Spinal cord (tissue), 10 donors: ENCODE measurements around the gene KCNMB4. TPM values are rescaled to one million over a fixed set of nuclear protein-coding genes. Genes with fewer than 3 reads are reported as not detected.
A peak's percentile ranks its signal among the peaks of the same experiment; 100 is the strongest.
"Not testable (repeated sequence)": the region's sequence is repeated elsewhere in the genome, so short reads cannot be mapped to it uniquely, and the experiment has no call there.

Experiments used
- DNase-seq, 6 donors: peaks; one replicate each; pipeline versions ENCODE4 v3.0.0 to v3.0.0-alpha.2; 2013 to 2015; ENCODE audit warnings: low spot score in 6 of 6, low read depth in 4 of 6
- H3K27ac ChIP-seq: one replicate; pipeline ENCODE4 v1.5.1; 2013; ENCODE audit warnings: low read depth, low read length, control low read depth
- H3K27me3 ChIP-seq: one replicate; pipeline ENCODE4 v1.6.1; 2013; ENCODE audit warnings: low read length; ENCODE audit not compliant: control insufficient read depth, insufficient read depth
- H3K36me3 ChIP-seq: one replicate; pipeline ENCODE4 v1.6.1; 2013; ENCODE audit warnings: low read length; ENCODE audit not compliant: control insufficient read depth, insufficient read depth
- H3K4me1 ChIP-seq: one replicate; pipeline ENCODE4 v1.6.1; 2013; ENCODE audit warnings: low read length; ENCODE audit not compliant: control insufficient read depth, insufficient read depth
- H3K4me3 ChIP-seq: one replicate; pipeline ENCODE4 v1.5.1; 2013; ENCODE audit warnings: low read depth, low read length, control low read depth
- H3K9me3 ChIP-seq: one replicate; pipeline ENCODE4 v1.6.1; 2013; ENCODE audit warnings: low read length; ENCODE audit not compliant: control insufficient read depth, insufficient read depth
- WGBS: methylation state at CpG from one replicate; pipeline ENCODE4 v1.1.5; 2013; ENCODE audit warnings: missing lambda C conversion rate; ENCODE audit not compliant: insufficient coverage; 5-methylcytosine and 5-hydroxymethylcytosine counted together
- polyA plus RNA-seq, 2 donors: library from polyadenylated mRNA; unstranded; fragments of 120-200 nt; gene quantifications; one replicate each; pipeline ENCODE4 v1.2.1, GENCODE V29; 2013; ENCODE audit not compliant: insufficient read length in 2 of 2
- total RNA-seq, 2 donors: library from RNA; depleted of rRNA in 1 of 2; stranded (reverse); fragments of 120-200 nt in 1 of 2; fragments of >200 nt in 1 of 2; gene quantifications; one replicate each; pipeline versions ENCODE4 v1.2.3 to v1.2.4, GENCODE V29; 2013 to 2014
- donor health status: healthy.

The KCNMB4 gene
- total and polyA plus RNA-seq, 4 donors, result 14.0 to 42.1 (median 30.5) TPM

DNA sequence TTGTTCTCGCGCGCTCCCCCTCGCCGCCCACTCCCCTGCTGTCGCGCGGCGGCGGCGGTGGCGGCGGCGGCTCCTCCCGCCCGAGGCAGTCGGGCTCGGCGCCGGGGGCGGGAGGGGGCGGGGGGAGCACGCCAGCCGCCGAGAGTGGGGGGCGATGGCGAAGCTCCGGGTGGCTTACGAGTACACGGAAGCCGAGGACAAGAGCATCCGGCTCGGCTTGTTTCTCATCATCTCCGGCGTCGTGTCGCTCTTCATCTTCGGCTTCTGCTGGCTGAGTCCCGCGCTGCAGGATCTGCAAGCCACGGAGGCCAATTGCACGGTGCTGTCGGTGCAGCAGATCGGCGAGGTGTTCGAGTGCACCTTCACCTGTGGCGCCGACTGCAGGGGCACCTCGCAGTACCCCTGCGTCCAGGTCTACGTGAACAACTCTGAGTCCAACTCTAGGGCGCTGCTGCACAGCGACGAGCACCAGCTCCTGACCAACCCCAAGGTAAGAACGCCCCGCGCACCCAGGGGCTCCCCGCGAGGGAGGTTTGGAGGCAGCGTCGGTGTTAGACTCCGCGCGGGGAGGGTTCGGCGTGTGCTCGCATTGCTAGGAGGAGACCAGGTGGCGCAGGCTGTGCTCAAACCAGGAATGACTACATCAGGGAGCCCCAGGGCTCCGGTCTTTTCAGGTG lies 629 bp downstream of the KCNMB4 start:
- H3K27ac ChIP-seq, result peak overlapping the region; percentile 64

GRCh38 chr12:70367258-70368141 lies 1.4 kb downstream of the KCNMB4 start:
- peak overlapping the region; percentile 64 for H3K27ac ChIP-seq

More for the DNA sequence above, 629 bp downstream of the KCNMB4 start:
- H3K9me3 ChIP-seq, result no peaks in the 10 kb centered on the region
- H3K27me3 ChIP-seq, result peaks cover 15% of the 10 kb centered on the region
- H3K4me1 ChIP-seq, result peaks cover 17% of the 10 kb centered on the region
- no peaks in the 10 kb centered on the region for H3K36me3 ChIP-seq
- peak in 4 of 6 donors; percentile 28 to 84 (median 62) for DNase-seq
- peak overlapping the region; percentile 82 for H3K4me3 ChIP-seq
- WGBS, result under 1% methylated on average over 66 of the region's 69 CpGs

GRCh38 chr12:70372881-70373280 lies 6.8 kb downstream of the KCNMB4 start:
- Histone ChIP-seq H3K27ac (no peak overlapping the region), H3K27me3 (no peaks in the 10 kb centered on the region), H3K4me1 (no peaks in the 10 kb centered on the region), H3K36me3 (no peaks in the 10 kb centered on the region), H3K4me3 (no peak overlapping the region), H3K9me3 (no peaks in the 10 kb centered on the region)
- WGBS, result 100% methylated on average over 1 of the region's 3 CpGs
- no peak for DNase-seq

More at GRCh38 chr12:70367258-70368141, 1.4 kb downstream of the KCNMB4 start:
- Histone ChIP-seq H3K4me1 (peaks cover 17% of the 10 kb centered on the region), H3K9me3 (no peaks in the 10 kb centered on the region), H3K36me3 (no peaks in the 10 kb centered on the region), H3K4me3 (peak overlapping the region; percentile 82), H3K27me3 (peaks cover 15% of the 10 kb centered on the region)
- WGBS, result 0% methylated on average over 16 of the region's 21 CpGs
- DNase-seq, result peak in 4 of 6 donors; percentile 11 to 37 (median 24)

GRCh38 chr12:70379846-70380245 lies 13.8 kb downstream of the KCNMB4 start:
- H3K4me1 ChIP-seq, result no peaks in the 10 kb centered on the region
- no peak for DNase-seq
- no peak overlapping the region for H3K27ac ChIP-seq
- no peaks in the 10 kb centered on the region for H3K36me3 ChIP-seq
- no peak overlapping the region for H3K4me3 ChIP-seq
- WGBS, result no CpG with 5 or more reads among the region's 1 CpG
- peaks cover 9% of the 10 kb centered on the region for H3K9me3 ChIP-seq
- no peaks in the 10 kb centered on the region for H3K27me3 ChIP-seq

DNA sequence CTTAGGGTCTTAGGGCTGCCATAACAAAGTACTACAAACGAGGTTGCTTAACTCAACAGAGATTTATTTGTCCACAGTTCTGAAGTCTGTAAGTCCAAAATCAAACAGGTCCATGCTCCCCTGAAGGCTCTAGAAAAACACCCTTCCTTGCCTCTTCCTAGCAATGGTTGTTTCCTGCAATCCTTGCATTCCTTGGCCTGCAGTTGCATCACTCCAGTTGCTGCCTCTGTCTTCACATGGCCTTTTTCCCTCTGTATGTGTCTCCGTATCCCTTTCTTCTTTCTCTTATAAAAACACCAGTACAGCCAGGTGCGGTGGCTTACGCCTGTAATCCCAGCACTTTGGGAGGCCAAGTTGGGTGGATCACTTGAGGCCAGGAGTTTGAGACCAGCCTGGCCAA lies 17.4 kb downstream of the KCNMB4 start:
- H3K4me3 ChIP-seq, result no peak overlapping the region
- H3K9me3 ChIP-seq, result peaks cover 9% of the 10 kb centered on the region
- H3K36me3 ChIP-seq, result no peaks in the 10 kb centered on the region
- DNase-seq, result no peak
- H3K27ac ChIP-seq, result no peak overlapping the region
- no peaks in the 10 kb centered on the region for H3K4me1 ChIP-seq
- H3K27me3 ChIP-seq, result no peaks in the 10 kb centered on the region
- 93% methylated on average over 4 of the region's 4 CpGs for WGBS

DNA sequence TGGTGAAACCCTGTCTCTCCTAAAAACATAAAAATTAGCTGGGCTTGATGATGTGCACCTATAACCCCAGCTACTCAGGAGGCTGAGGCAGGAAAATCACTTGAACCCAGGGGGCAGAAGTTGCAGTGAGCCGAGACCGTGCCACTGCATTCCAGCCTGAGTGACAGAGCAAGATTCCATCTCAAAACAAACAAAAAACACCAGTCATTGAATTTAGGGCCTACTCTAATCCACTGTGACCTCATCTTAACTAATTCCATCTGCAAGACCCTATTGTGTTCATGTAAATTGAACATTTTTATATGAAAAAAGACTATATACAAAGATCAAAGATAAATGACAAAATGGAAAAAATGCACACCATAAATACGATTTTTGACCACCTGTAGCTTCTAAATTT lies 17.8 kb downstream of the KCNMB4 start:
- Histone ChIP-seq H3K36me3 (no peaks in the 10 kb centered on the region), H3K9me3 (peaks cover 5% of the 10 kb centered on the region), H3K27me3 (no peaks in the 10 kb centered on the region), H3K4me3 (no peak overlapping the region), H3K27ac (no peak overlapping the region), H3K4me1 (no peaks in the 10 kb centered on the region)
- DNase-seq, result no peak
- 93% methylated on average over 2 of the region's 3 CpGs for WGBS

DNA sequence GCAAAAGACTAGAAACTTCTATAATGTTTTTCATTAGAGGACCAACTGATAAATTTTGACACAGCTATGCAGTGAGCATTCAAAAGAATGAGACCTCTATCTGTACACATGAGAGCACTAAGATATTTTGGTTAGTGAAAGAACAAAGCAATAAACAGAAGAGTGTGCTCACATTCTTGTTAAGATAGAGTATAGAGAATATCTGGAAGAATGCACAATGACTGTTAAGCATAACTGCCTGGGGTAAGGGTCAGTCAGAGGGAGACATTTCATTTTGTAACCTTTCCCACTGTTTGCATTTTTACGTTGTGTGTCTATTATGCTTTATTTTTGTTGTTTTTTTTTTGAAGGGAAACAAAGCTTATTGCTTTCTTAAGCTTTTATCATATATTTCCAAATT lies 20.7 kb downstream of the KCNMB4 start:
- no peak overlapping the region for H3K27ac ChIP-seq
- no CpG with 5 or more reads among the region's 1 CpG for WGBS
- H3K4me3 ChIP-seq, result no peak overlapping the region
- peaks cover 3% of the 10 kb centered on the region for H3K9me3 ChIP-seq
- no peaks in the 10 kb centered on the region for H3K27me3 ChIP-seq
- H3K36me3 ChIP-seq, result no peaks in the 10 kb centered on the region
- H3K4me1 ChIP-seq, result no peaks in the 10 kb centered on the region
- no peak for DNase-seq

DNA sequence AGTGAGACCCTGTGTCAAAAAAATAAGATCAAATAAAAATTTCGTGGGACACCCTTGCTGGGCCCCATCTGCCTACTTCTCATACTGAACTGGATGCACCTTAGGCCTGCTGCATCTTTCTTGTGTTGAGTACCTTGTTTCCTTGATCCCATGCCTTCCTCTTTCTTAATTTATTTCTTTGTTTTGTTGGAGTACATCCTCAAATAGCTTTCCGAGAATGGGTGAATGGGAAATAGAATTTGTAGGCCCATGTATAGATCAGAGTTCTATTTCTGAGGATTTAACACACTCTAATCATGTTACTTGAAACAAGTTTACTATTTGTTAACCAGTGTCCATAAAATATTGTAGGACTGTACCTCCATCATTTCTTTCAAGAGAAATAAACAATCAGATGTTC lies 23.6 kb downstream of the KCNMB4 start:
- no peak for DNase-seq
- peaks cover 3% of the 10 kb centered on the region for H3K9me3 ChIP-seq
- H3K27me3 ChIP-seq, result no peaks in the 10 kb centered on the region
- no CpG with 5 or more reads among the region's 2 CpGs for WGBS
- H3K36me3 ChIP-seq, result no peaks in the 10 kb centered on the region
- no peak overlapping the region for H3K27ac ChIP-seq
- H3K4me1 ChIP-seq, result no peaks in the 10 kb centered on the region
- H3K4me3 ChIP-seq, result no peak overlapping the region

DNA sequence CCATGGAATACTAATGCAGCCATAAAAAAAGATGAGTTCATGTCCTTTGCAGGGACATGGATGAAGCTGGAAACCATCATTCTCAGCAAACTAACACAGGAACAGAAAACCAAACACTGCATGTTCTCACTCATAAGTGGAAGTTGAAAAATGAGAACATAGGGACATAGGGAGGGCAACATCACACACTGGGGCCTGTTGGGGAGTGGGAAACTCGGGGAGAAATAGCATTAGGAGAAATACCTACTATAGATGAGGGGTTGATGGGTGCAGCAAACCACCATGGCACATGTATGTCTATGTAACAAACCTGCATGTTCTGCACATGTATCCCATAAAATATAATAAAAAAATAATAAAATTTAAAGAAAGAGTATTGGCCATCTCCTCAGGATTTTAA lies 26.5 kb downstream of the KCNMB4 start:
- WGBS, result no CpG with 5 or more reads among the region's 1 CpG
- H3K9me3 ChIP-seq, DNase-seq, H3K27ac ChIP-seq, H3K4me3 ChIP-seq, H3K36me3 ChIP-seq, H3K27me3 ChIP-seq, H3K4me1 ChIP-seq: not testable (repeated sequence)
